ENCODE measurements around the gene MFNG. TPM values are rescaled to one million over a fixed set of nuclear protein-coding genes. Genes with fewer than 3 reads are reported as not detected.
A peak's percentile ranks its signal among the peaks of the same experiment; 100 is the strongest.

MFNG gene
- total RNA-seq, 1 experiment from 2014 or later = 4.5 TPM

GRCh38 chr22:37498289-37498909, 12.2 kb upstream of the MFNG start:
- H3K9me3 ChIP-seq (ENCODE audit: control insufficient read depth in 1 of 2, insufficient read depth in 1 of 2, low read depth in 1 of 2, low read length in 2 of 2) = no peaks in the 10 kb centered on the region
- H3K36me3 ChIP-seq (ENCODE audit: control insufficient read depth in 1 of 2, insufficient read depth in 2 of 2, low read length in 2 of 2) = peaks cover 9 to 25% of the 10 kb centered on the region in 2 experiments; a peak in 3 of 4 replicates
- ChIA-PET RAD21 (ENCODE audit: low non-redundant PET in 1 of 2, low total read pairs in 2 of 2, uncharacterized antibody in 2 of 2, unreplicated experiment in 2 of 2) (interaction anchor here in 1 of 2 experiments (0.6 kb wide), 1 partner anchor 14 kb away, joined by 4 read pairs; no protein-coding TSS in a partner anchor), CTCF (interaction anchor here (1.0 to 1.5 kb wide), 3 partner anchors 11 to 182 kb away, joined by 3 to 8 read pairs (median 4); no protein-coding TSS in a partner anchor), POLR2A (no interaction called here)
- H3K4me2 ChIP-seq (ENCODE audit: low read length) = peak overlapping the region; percentile 61
- H3K79me2 ChIP-seq (ENCODE audit: insufficient read depth, low read length) = no peaks in the 10 kb centered on the region
- no peaks in the 10 kb centered on the region for H4K20me1 ChIP-seq (ENCODE audit: insufficient read depth)
- peak overlapping the region; percentile 22; the same call in 1 of the 2 replicates for H3K9ac ChIP-seq (ENCODE audit: low read length)
- H3K9me2 ChIP-seq (ENCODE audit: insufficient read depth) = no peaks in the 10 kb centered on the region
- no TSS peak for BruUV-seq (replicated peaks)
- no peak overlapping the region; a peak in 1 of 4 replicates for H3K4me3 ChIP-seq (replicated peaks in 1 of 2; ENCODE audit: low read depth in 1 of 2, low read length in 2 of 2)
- intact Hi-C loops (cut with micrococcal nuclease) = no loop called here
- H3K27ac ChIP-seq (ENCODE audit: low read depth, low read length) = peak overlapping the region; percentile 51
- TF ChIP-seq EGR1 (IDR thresholded peaks at IDR 0.05; ENCODE audit: low read depth) = no peak
- TF ChIP-seq CTCF (IDR thresholded peaks at IDR 0.05 in 2 of 3, conservative IDR thresholded peaks at IDR 0.05 in 1 of 3; ENCODE audit: borderline replicate concordance in 1 of 3, insufficient read depth in 1 of 3, low read depth in 2 of 3, low read length in 2 of 3) = peak in 2 of 3 experiments; percentile 82 to 88; a peak in 5 of 6 replicates
- H3K4me1 ChIP-seq (ENCODE audit: control insufficient read depth in 1 of 2, insufficient read depth in 2 of 2, low read length in 2 of 2) = peaks cover 51 to 69% of the 10 kb centered on the region in 2 experiments
- H3K27me3 ChIP-seq (ENCODE audit: insufficient read depth, low read length) = no peaks in the 10 kb centered on the region
- ATAC-seq = peak; percentile 73
- no peak overlapping the region for H2AFZ ChIP-seq (ENCODE audit: low read depth, low read length, poor library complexity, severe bottlenecking)
- DNase-seq (ENCODE audit: low read depth, low spot score) = no peak

- ChIA-PET RAD21 (ENCODE audit: low non-redundant PET in 1 of 2, low total read pairs in 2 of 2, uncharacterized antibody in 2 of 2, unreplicated experiment in 2 of 2) (no interaction called here), CTCF (interaction anchor here (1.4 to 1.5 kb wide), 2 partner anchors 24 to 181 kb away, joined by 4 to 8 read pairs; no protein-coding TSS in a partner anchor), POLR2A (no interaction called here)
- Histone ChIP-seq H3K4me3 (replicated peaks in 1 of 2; ENCODE audit: low read depth in 1 of 2, low read length in 2 of 2) (0 out of 4 replicates have a peak overlapping the region, but pooled peaks of 1 of the 2 experiments have one; percentile 19), H3K79me2 (ENCODE audit: insufficient read depth, low read length) (no peaks in the 10 kb centered on the region), H4K20me1 (ENCODE audit: insufficient read depth) (no peaks in the 10 kb centered on the region), H3K9me2 (ENCODE audit: insufficient read depth) (no peaks in the 10 kb centered on the region), H3K36me3 (ENCODE audit: control insufficient read depth in 1 of 2, insufficient read depth in 2 of 2, low read length in 2 of 2) (peaks cover 9 to 17% of the 10 kb centered on the region in 2 experiments; a peak in 3 of 4 replicates), H3K9me3 (ENCODE audit: control insufficient read depth in 1 of 2, insufficient read depth in 1 of 2, low read depth in 1 of 2, low read length in 2 of 2) (no peaks in the 10 kb centered on the region), H3K4me1 (ENCODE audit: control insufficient read depth in 1 of 2, insufficient read depth in 2 of 2, low read length in 2 of 2) (peaks cover 42 to 68% of the 10 kb centered on the region in 2 experiments), H3K9ac (ENCODE audit: low read length) (peak overlapping the region; percentile 23; the same call in 1 of the 2 replicates), H3K27ac (ENCODE audit: low read depth, low read length) (peak overlapping the region; percentile 51), H2AFZ (ENCODE audit: low read depth, low read length, poor library complexity, severe bottlenecking) (no peak overlapping the region), H3K4me2 (ENCODE audit: low read length) (peak overlapping the region; percentile 61), H3K27me3 (ENCODE audit: insufficient read depth, low read length) (no peaks in the 10 kb centered on the region)
- no peak for DNase-seq (ENCODE audit: low read depth, low spot score)
- ATAC-seq = peak; percentile 46
- no TSS peak for BruUV-seq (replicated peaks)
- intact Hi-C loops (cut with micrococcal nuclease) = no loop called here
- TF ChIP-seq YY1 (IDR thresholded peaks at IDR 0.05; ENCODE audit: extremely low read depth, insufficient replicate concordance, low read depth, low read length) (no peak), ATF3 (IDR thresholded peaks at IDR 0.05) (no peak), FOSL1 (IDR thresholded peaks at IDR 0.05; ENCODE audit: low read depth) (no peak; the same call in 1 of the 2 replicates), ZFX (IDR thresholded peaks at IDR 0.05) (no peak), ELF1 (IDR thresholded peaks at IDR 0.05; ENCODE audit: borderline replicate concordance, low read depth) (no peak), REST (IDR thresholded peaks at IDR 0.05; ENCODE audit: low read depth) (no peak), POLR2A (IDR thresholded peaks at IDR 0.05; ENCODE audit: borderline replicate concordance, extremely low read depth, insufficient read depth, insufficient read length) (no peak)
Measured at GRCh38 chr22:37497062-37497599, 10.9 kb upstream of the MFNG start.

All from HCT116 (cell line).